ENCODE data around the gene ANKIB1.

ANKIB1 gene

DNA sequence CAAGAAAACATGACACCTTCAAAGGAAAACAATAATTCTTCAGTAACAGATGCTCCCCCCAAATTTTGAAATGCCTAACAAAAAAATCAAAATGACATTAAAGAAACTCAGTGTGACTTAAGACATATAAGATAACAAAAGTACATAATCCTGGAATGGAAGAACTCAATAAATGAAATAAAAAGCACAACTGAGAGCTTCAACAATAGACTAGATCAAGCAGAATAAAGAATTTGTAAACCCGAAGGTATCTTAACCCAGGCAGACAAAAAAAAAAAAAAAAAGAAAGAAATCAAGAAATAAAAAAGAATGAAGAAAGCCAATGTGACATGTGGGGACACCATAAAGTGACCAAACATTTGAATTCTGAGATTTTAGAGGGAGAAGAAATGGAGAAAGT is 39.1 kb upstream of the ANKIB1 start:
- WGBS = no CpG with 5 or more reads among the region's 1 CpG

DNA sequence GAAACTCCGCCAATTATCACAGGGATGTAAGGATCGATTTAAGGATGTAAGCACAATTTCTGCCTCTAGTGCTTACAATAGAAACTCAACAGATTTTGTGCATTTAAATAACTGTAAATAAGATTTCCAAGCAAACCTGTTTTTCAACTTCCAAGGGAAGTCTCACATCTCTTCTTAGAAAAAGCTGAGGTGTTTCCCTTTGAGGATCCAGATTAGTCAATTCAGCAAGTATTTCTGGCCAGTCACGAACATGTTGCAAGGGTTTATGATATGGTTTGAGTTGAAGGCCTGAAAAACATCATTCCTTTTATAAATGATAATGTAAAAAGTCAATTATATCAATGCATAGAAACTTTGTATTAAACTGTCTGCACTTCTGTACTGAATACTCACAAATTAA is 24.0 kb upstream of the ANKIB1 start:
- no peak overlapping the region for H3K4ac ChIP-seq (ENCODE audit: low read depth in 1 of 2, low read length in 2 of 2)
- H4K8ac ChIP-seq (ENCODE audit: low read length) = no peak overlapping the region
- H2AFZ ChIP-seq (ENCODE audit: low read depth, low read length) = no peak overlapping the region
- H3K9ac ChIP-seq (ENCODE audit: low read length) = no peak overlapping the region
- no peak overlapping the region for H3K18ac ChIP-seq (ENCODE audit: low read depth in 1 of 2, low read length in 2 of 2)
- peaks cover 5% of the 10 kb centered on the region for H3K79me1 ChIP-seq (replicated peaks; ENCODE audit: low read length, poor library complexity, severe bottlenecking)
- no peak overlapping the region for H3K23ac ChIP-seq (ENCODE audit: low read length in 2 of 2)
- H3K4me2 ChIP-seq (ENCODE audit: low read length, poor library complexity, severe bottlenecking) = no peak overlapping the region
- no peak overlapping the region for H2BK5ac ChIP-seq (ENCODE audit: low read depth, low read length, poor library complexity, severe bottlenecking)
- H3K4me1 ChIP-seq (ENCODE audit: control insufficient read depth, insufficient read depth, low read depth, low read length) = no peaks in the 10 kb centered on the region
- 95% methylated on average over 2 of the region's 3 CpGs for WGBS
- H4K91ac ChIP-seq (ENCODE audit: low read length) = no peak overlapping the region
- H2AK5ac ChIP-seq (ENCODE audit: low read length, severe bottlenecking) = no peak overlapping the region
- no peak overlapping the region for H2BK12ac ChIP-seq (ENCODE audit: low read length in 2 of 2)
- peaks cover 12 to 96% of the 10 kb centered on the region in 2 experiments for H3K36me3 ChIP-seq (ENCODE audit: control insufficient read depth in 1 of 2, insufficient read depth in 2 of 2, low read depth in 1 of 2, low read length in 2 of 2)
- no peak overlapping the region for H2BK120ac ChIP-seq (ENCODE audit: low read depth, low read length)
- H3K27ac ChIP-seq (ENCODE audit: low read length, poor library complexity, severe bottlenecking) = no peak overlapping the region
- no peaks in the 10 kb centered on the region for H3K9me3 ChIP-seq (ENCODE audit: control insufficient read depth, low read length)
- no peak overlapping the region for H3K14ac ChIP-seq (ENCODE audit: low read length in 2 of 2)
- DNase-seq = no peak
- no peak overlapping the region for H2BK15ac ChIP-seq (ENCODE audit: low read depth, poor library complexity, severe bottlenecking)
- H3K27me3 ChIP-seq (ENCODE audit: control insufficient read depth in 1 of 2, insufficient read depth in 1 of 2, low read length in 2 of 2) = no peaks in the 10 kb centered on the region
- no peak overlapping the region for H3K4me3 ChIP-seq (ENCODE audit: insufficient read depth in 1 of 2, low read depth in 1 of 2, low read length in 2 of 2)

More for the DNA sequence above, 39.1 kb upstream of the ANKIB1 start:
- Histone ChIP-seq H3K9ac (ENCODE audit: low read length) (no peak overlapping the region), H2AK5ac (ENCODE audit: low read length, severe bottlenecking) (no peak overlapping the region), H3K9me3 (ENCODE audit: control insufficient read depth, low read length) (peaks cover 25% of the 10 kb centered on the region), H2BK15ac (ENCODE audit: low read depth, poor library complexity, severe bottlenecking) (no peak overlapping the region), H3K36me3 (ENCODE audit: control insufficient read depth in 1 of 2, insufficient read depth in 2 of 2, low read depth in 1 of 2, low read length in 2 of 2) (peaks cover 23 to 93% of the 10 kb centered on the region in 2 experiments), H4K91ac (ENCODE audit: low read length) (no peak overlapping the region), H3K4me3 (ENCODE audit: insufficient read depth in 1 of 2, low read depth in 1 of 2, low read length in 2 of 2) (no peak overlapping the region), H3K4ac (ENCODE audit: low read depth in 1 of 2, low read length in 2 of 2) (no peak overlapping the region), H2AFZ (ENCODE audit: low read depth, low read length) (no peak overlapping the region), H3K14ac (ENCODE audit: low read length in 2 of 2) (no peak overlapping the region), H2BK5ac (ENCODE audit: low read depth, low read length, poor library complexity, severe bottlenecking) (no peak overlapping the region), H4K8ac (ENCODE audit: low read length) (no peak overlapping the region), H3K18ac (ENCODE audit: low read depth in 1 of 2, low read length in 2 of 2) (no peak overlapping the region), H3K79me1 (replicated peaks; ENCODE audit: low read length, poor library complexity, severe bottlenecking) (peaks cover 21% of the 10 kb centered on the region), H3K27me3 (ENCODE audit: control insufficient read depth in 1 of 2, insufficient read depth in 1 of 2, low read length in 2 of 2) (no peaks in the 10 kb centered on the region), H3K4me2 (ENCODE audit: low read length, poor library complexity, severe bottlenecking) (no peak overlapping the region), H2BK120ac (ENCODE audit: low read depth, low read length) (no peak overlapping the region), H3K27ac (ENCODE audit: low read length, poor library complexity, severe bottlenecking) (no peak overlapping the region), H3K23ac (ENCODE audit: low read length in 2 of 2) (no peak overlapping the region), H3K4me1 (ENCODE audit: control insufficient read depth, insufficient read depth, low read depth, low read length) (no peaks in the 10 kb centered on the region), H2BK12ac (ENCODE audit: low read length in 2 of 2) (no peak overlapping the region)
- DNase-seq = no peak

DNA sequence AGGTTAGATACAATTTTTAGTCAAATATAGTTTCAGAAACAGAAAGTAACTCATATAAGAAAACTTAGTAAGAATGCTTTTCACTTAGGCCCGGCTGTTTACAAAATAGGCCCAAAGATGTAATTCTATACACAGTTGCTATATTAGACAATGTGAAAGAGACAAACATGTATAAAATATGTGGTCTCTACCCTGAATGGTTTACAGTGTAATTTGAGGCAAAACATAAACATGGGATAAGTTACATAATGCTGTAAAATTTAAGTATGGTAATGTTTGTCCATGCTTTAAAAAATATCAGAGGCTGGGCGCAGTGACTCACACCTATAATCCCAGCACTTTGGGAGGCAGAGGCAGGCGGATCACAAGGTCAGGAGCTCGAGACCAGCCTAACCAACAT is 18.8 kb upstream of the ANKIB1 start:
- H2BK5ac ChIP-seq (ENCODE audit: low read depth, low read length, poor library complexity, severe bottlenecking) = no peak overlapping the region
- H3K18ac ChIP-seq (ENCODE audit: low read depth in 1 of 2, low read length in 2 of 2) = no peak overlapping the region
- DNase-seq = no peak
- H2AFZ ChIP-seq (ENCODE audit: low read depth, low read length) = no peak overlapping the region
- no peak overlapping the region for H3K9ac ChIP-seq (ENCODE audit: low read length)
- H3K4me3 ChIP-seq (ENCODE audit: insufficient read depth in 1 of 2, low read depth in 1 of 2, low read length in 2 of 2) = no peak overlapping the region
- 100% methylated on average over 1 of the region's 4 CpGs for WGBS
- H3K27me3 ChIP-seq (ENCODE audit: control insufficient read depth in 1 of 2, insufficient read depth in 1 of 2, low read length in 2 of 2) = no peaks in the 10 kb centered on the region
- H3K9me3 ChIP-seq (ENCODE audit: control insufficient read depth, low read length) = peaks cover 4% of the 10 kb centered on the region
- H2BK120ac ChIP-seq (ENCODE audit: low read depth, low read length) = no peak overlapping the region
- no peak overlapping the region for H4K8ac ChIP-seq (ENCODE audit: low read length)
- no peak overlapping the region for H2BK12ac ChIP-seq (ENCODE audit: low read length in 2 of 2)
- H4K91ac ChIP-seq (ENCODE audit: low read length) = no peak overlapping the region
- H3K4ac ChIP-seq (ENCODE audit: low read depth in 1 of 2, low read length in 2 of 2) = no peak overlapping the region
- H3K14ac ChIP-seq (ENCODE audit: low read length in 2 of 2) = no peak overlapping the region
- H3K4me2 ChIP-seq (ENCODE audit: low read length, poor library complexity, severe bottlenecking) = no peak overlapping the region
- no peaks in the 10 kb centered on the region for H3K4me1 ChIP-seq (ENCODE audit: control insufficient read depth, insufficient read depth, low read depth, low read length)
- peaks cover 4% of the 10 kb centered on the region for H3K79me1 ChIP-seq (replicated peaks; ENCODE audit: low read length, poor library complexity, severe bottlenecking)
- H3K36me3 ChIP-seq (ENCODE audit: control insufficient read depth in 1 of 2, insufficient read depth in 2 of 2, low read depth in 1 of 2, low read length in 2 of 2) = peaks cover 10 to 91% of the 10 kb centered on the region in 2 experiments
- H2AK5ac ChIP-seq (ENCODE audit: low read length, severe bottlenecking) = no peak overlapping the region
- no peak overlapping the region for H2BK15ac ChIP-seq (ENCODE audit: low read depth, poor library complexity, severe bottlenecking)
- H3K27ac ChIP-seq (ENCODE audit: low read length, poor library complexity, severe bottlenecking) = no peak overlapping the region
- H3K23ac ChIP-seq (ENCODE audit: low read length in 2 of 2) = no peak overlapping the region

DNA sequence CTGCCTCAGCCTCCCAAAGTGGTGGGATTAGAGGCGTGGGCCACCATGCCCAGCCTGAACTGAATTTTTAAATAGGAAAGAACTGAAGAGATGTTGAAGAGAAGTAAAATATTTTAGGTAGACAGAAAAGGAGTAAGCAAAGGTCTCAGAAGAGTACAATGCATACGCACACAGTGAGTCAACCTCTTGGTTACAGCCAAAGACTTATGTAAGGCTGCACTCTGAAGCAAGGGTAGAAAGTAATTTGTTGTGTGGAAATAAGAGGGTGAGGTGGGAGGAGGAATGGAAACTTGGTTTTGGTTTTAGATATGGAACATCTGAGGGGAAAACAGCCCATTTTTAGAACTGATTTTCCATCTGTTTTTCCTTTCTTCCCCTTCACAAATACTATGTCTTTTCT is 17.7 kb upstream of the ANKIB1 start:
- 97% methylated on average over 2 of the region's 2 CpGs for WGBS
- peaks cover 4% of the 10 kb centered on the region for H3K9me3 ChIP-seq (ENCODE audit: control insufficient read depth, low read length)
- H2BK120ac ChIP-seq (ENCODE audit: low read depth, low read length) = no peak overlapping the region
- H3K27me3 ChIP-seq (ENCODE audit: control insufficient read depth in 1 of 2, insufficient read depth in 1 of 2, low read length in 2 of 2) = no peaks in the 10 kb centered on the region
- H2AFZ ChIP-seq (ENCODE audit: low read depth, low read length) = no peak overlapping the region
- H3K18ac ChIP-seq (ENCODE audit: low read depth in 1 of 2, low read length in 2 of 2) = no peak overlapping the region
- no peak overlapping the region for H3K14ac ChIP-seq (ENCODE audit: low read length in 2 of 2)
- H3K9ac ChIP-seq (ENCODE audit: low read length) = no peak overlapping the region
- no peak overlapping the region for H3K4me2 ChIP-seq (ENCODE audit: low read length, poor library complexity, severe bottlenecking)
- no peaks in the 10 kb centered on the region for H3K4me1 ChIP-seq (ENCODE audit: control insufficient read depth, insufficient read depth, low read depth, low read length)
- no peak overlapping the region for H4K8ac ChIP-seq (ENCODE audit: low read length)
- H3K79me1 ChIP-seq (replicated peaks; ENCODE audit: low read length, poor library complexity, severe bottlenecking) = peaks cover 4% of the 10 kb centered on the region
- H3K36me3 ChIP-seq (ENCODE audit: control insufficient read depth in 1 of 2, insufficient read depth in 2 of 2, low read depth in 1 of 2, low read length in 2 of 2) = peaks cover 11 to 91% of the 10 kb centered on the region in 2 experiments
- no peak overlapping the region for H3K4ac ChIP-seq (ENCODE audit: low read depth in 1 of 2, low read length in 2 of 2)
- H2AK5ac ChIP-seq (ENCODE audit: low read length, severe bottlenecking) = no peak overlapping the region
- H2BK15ac ChIP-seq (ENCODE audit: low read depth, poor library complexity, severe bottlenecking) = no peak overlapping the region
- no peak overlapping the region for H2BK12ac ChIP-seq (ENCODE audit: low read length in 2 of 2)
- DNase-seq = no peak
- H3K23ac ChIP-seq (ENCODE audit: low read length in 2 of 2) = no peak overlapping the region
- H2BK5ac ChIP-seq (ENCODE audit: low read depth, low read length, poor library complexity, severe bottlenecking) = no peak overlapping the region
- H4K91ac ChIP-seq (ENCODE audit: low read length) = no peak overlapping the region
- no peak overlapping the region for H3K4me3 ChIP-seq (ENCODE audit: insufficient read depth in 1 of 2, low read depth in 1 of 2, low read length in 2 of 2)
- H3K27ac ChIP-seq (ENCODE audit: low read length, poor library complexity, severe bottlenecking) = no peak overlapping the region
